Measurements from ENCODE around the gene SMARCA5.

DNA sequence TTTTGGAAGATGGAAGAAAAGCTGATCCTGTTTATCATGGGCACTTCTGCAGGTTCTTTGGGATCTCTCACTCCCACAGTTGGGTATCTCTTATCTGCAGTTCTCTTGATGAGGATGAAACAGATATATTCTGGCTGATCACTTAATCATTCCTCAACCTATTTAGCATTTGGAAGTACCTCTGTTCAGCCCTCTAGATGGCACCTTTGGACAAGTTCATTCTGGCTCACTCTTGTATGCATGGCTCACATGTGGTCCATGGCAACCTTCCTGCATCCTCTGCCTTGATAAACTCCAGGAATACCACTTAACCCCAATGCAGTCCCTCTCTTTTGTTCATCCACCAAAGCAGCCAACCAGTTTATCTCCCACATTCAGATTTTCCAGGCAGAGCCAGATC is 74.2 kb downstream of the SMARCA5 start:
- TF ChIP-seq SP1 (IDR thresholded peaks at IDR 0.05), result no peak
- peak in 1 of 2 donors; percentile 32 for TF ChIP-seq RAD21 (IDR thresholded peaks at IDR 0.05)
- TF ChIP-seq, protein P1, sequence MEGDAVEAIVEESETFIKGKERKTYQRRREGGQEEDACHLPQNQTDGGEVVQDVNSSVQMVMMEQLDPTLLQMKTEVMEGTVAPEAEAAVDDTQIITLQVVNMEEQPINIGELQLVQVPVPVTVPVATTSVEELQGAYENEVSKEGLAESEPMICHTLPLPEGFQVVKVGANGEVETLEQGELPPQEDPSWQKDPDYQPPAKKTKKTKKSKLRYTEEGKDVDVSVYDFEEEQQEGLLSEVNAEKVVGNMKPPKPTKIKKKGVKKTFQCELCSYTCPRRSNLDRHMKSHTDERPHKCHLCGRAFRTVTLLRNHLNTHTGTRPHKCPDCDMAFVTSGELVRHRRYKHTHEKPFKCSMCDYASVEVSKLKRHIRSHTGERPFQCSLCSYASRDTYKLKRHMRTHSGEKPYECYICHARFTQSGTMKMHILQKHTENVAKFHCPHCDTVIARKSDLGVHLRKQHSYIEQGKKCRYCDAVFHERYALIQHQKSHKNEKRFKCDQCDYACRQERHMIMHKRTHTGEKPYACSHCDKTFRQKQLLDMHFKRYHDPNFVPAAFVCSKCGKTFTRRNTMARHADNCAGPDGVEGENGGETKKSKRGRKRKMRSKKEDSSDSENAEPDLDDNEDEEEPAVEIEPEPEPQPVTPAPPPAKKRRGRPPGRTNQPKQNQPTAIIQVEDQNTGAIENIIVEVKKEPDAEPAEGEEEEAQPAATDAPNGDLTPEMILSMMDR (IDR thresholded peaks at IDR 0.05; ENCODE audit: low read depth, low read length, missing input control), result no peak
- no peak for TF ChIP-seq NR2F2 (IDR thresholded peaks at IDR 0.05)
- TF ChIP-seq, protein P2, sequence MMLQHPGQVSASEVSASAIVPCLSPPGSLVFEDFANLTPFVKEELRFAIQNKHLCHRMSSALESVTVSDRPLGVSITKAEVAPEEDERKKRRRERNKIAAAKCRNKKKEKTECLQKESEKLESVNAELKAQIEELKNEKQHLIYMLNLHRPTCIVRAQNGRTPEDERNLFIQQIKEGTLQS (IDR thresholded peaks at IDR 0.05), result no peak
- no peak for TF ChIP-seq RXRA (IDR thresholded peaks at IDR 0.05)
- TF ChIP-seq EGR1 (IDR thresholded peaks at IDR 0.05; ENCODE audit: low read depth in 2 of 2), result no peak

Data from liver (tissue), 3 donors.